Glutamatergic neuron (in vitro differentiated cells): ENCODE data around the gene CLCN1. TPM values are rescaled to one million over a fixed set of nuclear protein-coding genes. Genes with fewer than 3 reads are reported as not detected.

ENCODE experiments used
- DNase-seq: peaks from one replicate; pipeline ENCODE4 v3.0.0; 2022
- H3K27ac Mint-ChIP-seq: one replicate; pipeline ENCODE4 v1.8.0; 2020; ENCODE audit warnings: mild to moderate bottlenecking, mixed read lengths, inconsistent platforms; ENCODE audit not compliant: unreplicated experiment
- H3K27me3 Mint-ChIP-seq: one replicate; pipeline ENCODE4 v1.8.0; 2020; ENCODE audit warnings: mild to moderate bottlenecking, moderate library complexity, mixed read lengths, inconsistent platforms; ENCODE audit not compliant: unreplicated experiment
- H3K36me3 Mint-ChIP-seq: one replicate; pipeline ENCODE4 v1.8.0; 2020; ENCODE audit warnings: mild to moderate bottlenecking, mixed read lengths, inconsistent platforms; ENCODE audit not compliant: unreplicated experiment
- H3K4me1 Mint-ChIP-seq: one replicate; pipeline ENCODE4 v1.8.0; 2020; ENCODE audit warnings: mild to moderate bottlenecking, low read depth, mixed read lengths, inconsistent platforms; ENCODE audit not compliant: unreplicated experiment
- H3K4me3 Mint-ChIP-seq: one replicate; pipeline ENCODE4 v1.8.0; 2020; ENCODE audit warnings: mild to moderate bottlenecking, mixed read lengths, inconsistent platforms; ENCODE audit not compliant: unreplicated experiment
- H3K9me3 Mint-ChIP-seq: one replicate; pipeline ENCODE4 v1.8.0; 2020; ENCODE audit warnings: mild to moderate bottlenecking, moderate library complexity, mixed read lengths, inconsistent platforms; ENCODE audit not compliant: unreplicated experiment
- CTCF ChIP-seq: fragments of 200-600 bp; sonication (generic); IDR thresholded peaks from one replicate; pipeline ENCODE4 v1.5.0; 2021; ENCODE audit not compliant: partially characterized antibody, unreplicated experiment
- total RNA-seq: library from RNA; stranded (reverse); fragmentation: NEBNext Ultra II Directional; extraction: Animal tissue kit (Norgen Biotek cat#: 25700); gene quantifications from one replicate; pipeline ENCODE4 v1.2.1, GENCODE V29; 2021; ENCODE audit not compliant: unreplicated experiment

Gene CLCN1
- total RNA-seq, 1 donor from 2014 or later = 0.56 TPM

GRCh38 chr7:143299840-143300239 lies 16.1 kb upstream of the CLCN1 start:
- Mint-ChIP-seq H3K4me3 (no peak overlapping the region), H3K4me1 (no peaks in the 10 kb centered on the region), H3K9me3 (no peaks in the 10 kb centered on the region), H3K36me3 (peaks cover 2% of the 10 kb centered on the region), H3K27me3 (no peaks in the 10 kb centered on the region), H3K27ac (no peak overlapping the region)
- peak; percentile 67 for DNase-seq
- peak; percentile 68 for TF ChIP-seq CTCF

- DNase-seq = no peak
- Mint-ChIP-seq H3K27me3 (no peaks in the 10 kb centered on the region), H3K4me1 (no peaks in the 10 kb centered on the region), H3K4me3 (no peak overlapping the region), H3K36me3 (peaks cover 5% of the 10 kb centered on the region), H3K27ac (no peak overlapping the region), H3K9me3 (no peaks in the 10 kb centered on the region)
- no peak for TF ChIP-seq CTCF
Measured at GRCh38 chr7:143300959-143301935, 14.7 kb upstream of the CLCN1 start.

- Mint-ChIP-seq H3K4me1 (no peaks in the 10 kb centered on the region), H3K9me3 (peaks cover 6% of the 10 kb centered on the region), H3K27ac (no peak overlapping the region), H3K27me3 (no peaks in the 10 kb centered on the region), H3K36me3 (peaks cover 5% of the 10 kb centered on the region), H3K4me3 (no peak overlapping the region)
- no peak for DNase-seq
- TF ChIP-seq CTCF = no peak
Measured at GRCh38 chr7:143303733-143304132, 12.2 kb upstream of the CLCN1 start.

- H3K27ac Mint-ChIP-seq = peak overlapping the region; percentile 21
- H3K4me1 Mint-ChIP-seq = no peaks in the 10 kb centered on the region
- peaks cover 5% of the 10 kb centered on the region for H3K36me3 Mint-ChIP-seq
- no peak for DNase-seq
- H3K4me3 Mint-ChIP-seq = no peak overlapping the region
- H3K27me3 Mint-ChIP-seq = no peaks in the 10 kb centered on the region
- H3K9me3 Mint-ChIP-seq = peaks cover 6% of the 10 kb centered on the region
- TF ChIP-seq CTCF = no peak
Measured at GRCh38 chr7:143304938-143305337, 11.0 kb upstream of the CLCN1 start.
